Natural killer cell treated with Interleukin-12 subunit alpha and Interleukin-12 subunit beta and Interleukin-15 and Interleukin-18, amount 100 ng/mL, for 72 hours (primary cell): Measurements from ENCODE around the gene PAH. TPM values are rescaled to one million over a fixed set of nuclear protein-coding genes. Genes with fewer than 3 reads are reported as not detected.

Experiments
- ATAC-seq, 2 donors: fragments of 150-1000 bp; cut with Tn5 transposase in 1 of 2; sonication (Bioruptor Pico), chemical (Tn5 transposase) in 1 of 2; 2 replicates each; pipeline ENCODE4 v1.10.0; 2021
- DNase-seq: peaks from one replicate; pipeline ENCODE4 v3.0.0; 2022; ENCODE audit warnings: low spot score
- H3K27ac Mint-ChIP-seq, 2 donors: 1 replicate in 1 of 2; 2 replicates in 1 of 2; pipeline ENCODE4 v1.8.0; 2022; ENCODE audit warnings: mixed read lengths in 2 of 2, mild to moderate bottlenecking in 1 of 2, moderate library complexity in 1 of 2
- H3K27me3 Mint-ChIP-seq, 2 donors: 1 replicate in 1 of 2; 2 replicates in 1 of 2; pipeline ENCODE4 v1.8.0; 2022; ENCODE audit warnings: mixed read lengths in 2 of 2
- H3K36me3 Mint-ChIP-seq: one replicate; pipeline ENCODE4 v1.8.0; 2022; ENCODE audit warnings: mixed read lengths
- H3K4me1 Mint-ChIP-seq, 2 donors: 1 replicate in 1 of 2; 2 replicates in 1 of 2; pipeline ENCODE4 v1.8.0; 2022; ENCODE audit warnings: low read depth in 2 of 2, mixed read lengths in 2 of 2, mild to moderate bottlenecking in 1 of 2
- H3K4me3 Mint-ChIP-seq: one replicate; pipeline ENCODE4 v1.8.0; 2022; ENCODE audit warnings: mixed read lengths
- H3K9me3 Mint-ChIP-seq: 2 replicates; pipeline ENCODE4 v1.8.0; 2022; ENCODE audit warnings: mixed read lengths
- total RNA-seq, 2 donors: library from RNA; stranded (reverse); gene quantifications; one replicate each; pipeline ENCODE4 v1.2.3, GENCODE V29; 2022

PAH gene
- total RNA-seq, 2 donors from 2014 or later = not detected

- H3K27me3 Mint-ChIP-seq = peaks cover 9 to 35% of the 10 kb centered on the region in 2 donors
- ATAC-seq (no peak), DNase-seq (no peak)
- H3K36me3 Mint-ChIP-seq = no peaks in the 10 kb centered on the region
- H3K4me3 Mint-ChIP-seq = no peak overlapping the region
- H3K27ac Mint-ChIP-seq = no peak overlapping the region
- no peaks in the 10 kb centered on the region for H3K4me1 Mint-ChIP-seq
- no peaks in the 10 kb centered on the region for H3K9me3 Mint-ChIP-seq
Measured at GRCh38 chr12:102811110-102811737, 105.8 kb downstream of the PAH start.

- Mint-ChIP-seq H3K4me3 (no peak overlapping the region), H3K4me1 (no peaks in the 10 kb centered on the region), H3K27ac (no peak overlapping the region), H3K36me3 (no peaks in the 10 kb centered on the region), H3K9me3 (peaks cover 3% of the 10 kb centered on the region), H3K27me3 (peaks cover 7 to 25% of the 10 kb centered on the region in 2 donors)
- DNase-seq (no peak), ATAC-seq (no peak)
Measured at GRCh38 chr12:102808412-102808811, 108.6 kb downstream of the PAH start.

GRCh38 chr12:102806592-102806991, 110.5 kb downstream of the PAH start:
- no peaks in the 10 kb centered on the region for H3K4me1 Mint-ChIP-seq
- H3K27me3 Mint-ChIP-seq = peaks cover 0 to 14% of the 10 kb centered on the region in 2 donors
- peaks cover 3% of the 10 kb centered on the region for H3K9me3 Mint-ChIP-seq
- no peak overlapping the region for H3K4me3 Mint-ChIP-seq
- DNase-seq = no peak
- H3K36me3 Mint-ChIP-seq = no peaks in the 10 kb centered on the region
- H3K27ac Mint-ChIP-seq = no peak overlapping the region
- no peak for ATAC-seq

- H3K27me3 Mint-ChIP-seq = peaks cover 0 to 14% of the 10 kb centered on the region in 2 donors
- DNase-seq (no peak), ATAC-seq (no peak)
- H3K36me3 Mint-ChIP-seq = no peaks in the 10 kb centered on the region
- H3K4me3 Mint-ChIP-seq = no peak overlapping the region
- H3K9me3 Mint-ChIP-seq = peaks cover 3% of the 10 kb centered on the region
- no peaks in the 10 kb centered on the region for H3K4me1 Mint-ChIP-seq
- no peak overlapping the region for H3K27ac Mint-ChIP-seq
Measured at GRCh38 chr12:102806110-102806509, 110.9 kb downstream of the PAH start.

GRCh38 chr12:102800565-102800964, 116.5 kb downstream of the PAH start:
- no peaks in the 10 kb centered on the region for H3K36me3 Mint-ChIP-seq
- H3K27me3 Mint-ChIP-seq = peaks cover 0 to 1% of the 10 kb centered on the region in 2 donors
- H3K27ac Mint-ChIP-seq = no peak overlapping the region
- no peak overlapping the region for H3K4me3 Mint-ChIP-seq
- ATAC-seq (no peak), DNase-seq (no peak)
- peaks cover 3% of the 10 kb centered on the region for H3K9me3 Mint-ChIP-seq
- H3K4me1 Mint-ChIP-seq = no peaks in the 10 kb centered on the region

GRCh38 chr12:102799229-102799628, 117.8 kb downstream of the PAH start:
- Mint-ChIP-seq H3K27ac (no peak overlapping the region), H3K4me1 (no peaks in the 10 kb centered on the region), H3K9me3 (peaks cover 3% of the 10 kb centered on the region), H3K27me3 (peaks cover 5 to 7% of the 10 kb centered on the region in 2 donors), H3K4me3 (no peak overlapping the region), H3K36me3 (no peaks in the 10 kb centered on the region)
- ATAC-seq (no peak), DNase-seq (no peak)

GRCh38 chr12:102797528-102797927, 119.5 kb downstream of the PAH start:
- DNase-seq (no peak), ATAC-seq (no peak)
- H3K36me3 Mint-ChIP-seq = no peaks in the 10 kb centered on the region
- no peaks in the 10 kb centered on the region for H3K4me1 Mint-ChIP-seq
- no peak overlapping the region for H3K27ac Mint-ChIP-seq
- H3K9me3 Mint-ChIP-seq = no peaks in the 10 kb centered on the region
- peaks cover 9 to 17% of the 10 kb centered on the region in 2 donors for H3K27me3 Mint-ChIP-seq
- H3K4me3 Mint-ChIP-seq = no peak overlapping the region

GRCh38 chr12:102793921-102794320, 123.1 kb downstream of the PAH start:
- H3K27ac Mint-ChIP-seq = no peak overlapping the region
- peaks cover 12 to 31% of the 10 kb centered on the region in 2 donors for H3K27me3 Mint-ChIP-seq
- peaks cover 2% of the 10 kb centered on the region for H3K9me3 Mint-ChIP-seq
- no peaks in the 10 kb centered on the region for H3K4me1 Mint-ChIP-seq
- H3K4me3 Mint-ChIP-seq = no peak overlapping the region
- DNase-seq = no peak
- ATAC-seq = no peak
- no peaks in the 10 kb centered on the region for H3K36me3 Mint-ChIP-seq

Other genes starting within 250 kb of the PAH start
- not detected for gene ASCL1, start 40.4 kb upstream of the PAH start, total RNA-seq